ENCODE data around the gene MAP3K14. TPM values are rescaled to one million over a fixed set of nuclear protein-coding genes. Genes with fewer than 3 reads are reported as not detected.

Gene MAP3K14
- total RNA-seq, 4 donors from 2014 or later: 5.4 to 15.9 (median 12.6) TPM

DNA sequence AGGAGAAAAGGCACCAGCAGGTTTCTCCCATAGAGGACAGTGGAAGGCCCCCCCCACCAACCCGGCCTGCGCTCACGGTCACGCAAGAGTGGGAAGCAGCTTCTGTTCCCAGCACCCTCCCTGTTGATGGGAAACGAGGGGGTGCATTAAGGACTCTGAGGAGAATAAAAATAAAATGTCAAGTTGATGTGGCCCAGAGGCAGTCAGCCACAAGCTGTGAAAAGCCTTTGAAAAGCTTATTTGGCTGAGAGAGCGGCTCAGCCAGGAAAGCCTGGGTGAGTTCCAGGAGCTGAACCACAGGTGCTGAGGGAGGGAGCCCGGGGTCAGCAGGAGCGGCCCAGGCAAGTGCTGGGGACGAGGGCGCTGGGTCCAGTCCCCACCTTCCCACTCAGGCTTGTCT is 28.0 kb downstream of the MAP3K14 start:
- no peak for ATAC-seq (ENCODE audit: low FRiP score)
- DNase-seq (ENCODE audit: low spot score): no peak
- TF ChIP-seq, protein P1, sequence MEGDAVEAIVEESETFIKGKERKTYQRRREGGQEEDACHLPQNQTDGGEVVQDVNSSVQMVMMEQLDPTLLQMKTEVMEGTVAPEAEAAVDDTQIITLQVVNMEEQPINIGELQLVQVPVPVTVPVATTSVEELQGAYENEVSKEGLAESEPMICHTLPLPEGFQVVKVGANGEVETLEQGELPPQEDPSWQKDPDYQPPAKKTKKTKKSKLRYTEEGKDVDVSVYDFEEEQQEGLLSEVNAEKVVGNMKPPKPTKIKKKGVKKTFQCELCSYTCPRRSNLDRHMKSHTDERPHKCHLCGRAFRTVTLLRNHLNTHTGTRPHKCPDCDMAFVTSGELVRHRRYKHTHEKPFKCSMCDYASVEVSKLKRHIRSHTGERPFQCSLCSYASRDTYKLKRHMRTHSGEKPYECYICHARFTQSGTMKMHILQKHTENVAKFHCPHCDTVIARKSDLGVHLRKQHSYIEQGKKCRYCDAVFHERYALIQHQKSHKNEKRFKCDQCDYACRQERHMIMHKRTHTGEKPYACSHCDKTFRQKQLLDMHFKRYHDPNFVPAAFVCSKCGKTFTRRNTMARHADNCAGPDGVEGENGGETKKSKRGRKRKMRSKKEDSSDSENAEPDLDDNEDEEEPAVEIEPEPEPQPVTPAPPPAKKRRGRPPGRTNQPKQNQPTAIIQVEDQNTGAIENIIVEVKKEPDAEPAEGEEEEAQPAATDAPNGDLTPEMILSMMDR (IDR thresholded peaks at IDR 0.05): no peak

DNA sequence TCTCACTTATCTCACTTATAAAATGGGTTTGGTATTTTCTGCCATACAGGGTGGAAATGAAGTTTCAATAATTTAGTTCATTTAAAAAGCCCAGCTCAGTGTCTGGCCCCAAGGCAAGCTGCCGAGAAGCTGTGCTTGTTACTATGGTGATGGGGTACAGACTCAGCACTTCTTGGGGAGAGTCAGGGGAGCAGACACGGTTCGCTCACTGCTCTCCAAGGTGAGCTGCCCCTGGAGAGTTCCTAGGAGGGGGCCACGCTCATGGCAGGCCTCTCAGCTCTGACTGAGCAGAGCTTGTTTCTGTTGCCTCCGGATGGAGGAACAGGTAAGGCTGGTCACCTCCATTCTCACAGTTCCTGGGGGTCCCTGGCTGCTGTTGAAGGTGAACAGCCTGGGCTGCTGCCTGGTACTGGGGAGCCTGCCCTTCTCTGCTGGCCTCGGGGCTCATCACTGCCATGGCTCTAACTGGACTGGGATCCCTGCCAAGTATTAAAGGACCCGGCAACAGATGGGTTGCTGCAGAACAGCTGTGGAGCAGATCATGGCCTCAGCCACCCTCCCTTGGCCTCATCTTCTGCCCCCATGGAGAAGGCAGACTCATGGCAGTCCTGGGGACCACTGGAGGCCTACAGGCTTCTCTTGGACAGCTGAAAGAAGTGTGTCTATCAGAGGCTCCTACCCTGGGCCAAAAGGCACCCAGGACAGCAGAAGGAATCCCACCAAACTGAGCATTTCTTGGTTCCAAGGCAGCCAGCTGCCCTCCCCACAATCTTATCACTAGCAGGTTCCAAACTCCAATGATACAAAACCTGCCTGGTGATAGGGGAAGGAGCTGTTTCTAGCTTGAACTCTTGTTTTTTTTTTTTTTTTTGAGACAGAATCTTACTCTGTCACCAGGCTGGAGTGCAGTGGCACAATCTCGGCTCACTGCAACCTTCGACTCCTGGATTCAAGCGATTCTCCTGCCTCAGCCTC is 29.0 kb downstream of the MAP3K14 start:
- ATAC-seq (ENCODE audit: low FRiP score): no peak
- DNase-seq (ENCODE audit: low spot score): no peak
- TF ChIP-seq, protein P1 (IDR thresholded peaks at IDR 0.05): no peak

DNA sequence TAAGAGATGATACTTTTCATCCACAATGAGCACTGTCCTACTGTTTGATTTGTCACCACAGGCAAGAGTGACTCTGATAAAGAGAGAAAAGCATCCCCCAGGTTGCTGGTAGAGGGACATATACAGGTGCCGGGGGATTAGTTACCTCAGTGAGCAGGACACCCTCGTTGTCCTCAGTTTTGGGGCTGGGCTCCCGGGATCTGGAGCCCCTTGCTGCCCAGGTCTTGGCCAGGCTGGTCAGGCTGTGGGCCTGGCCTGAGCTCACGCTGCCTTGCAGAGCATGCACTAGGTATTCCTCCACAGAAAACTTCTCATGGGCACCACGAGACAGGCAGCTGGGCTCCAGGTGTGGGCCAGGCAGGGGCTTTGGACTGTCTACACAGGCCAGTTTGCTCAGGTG is 30.5 kb downstream of the MAP3K14 start:
- TF ChIP-seq, protein P1 (IDR thresholded peaks at IDR 0.05): no peak
- ATAC-seq (ENCODE audit: low FRiP score) (no peak), DNase-seq (ENCODE audit: low spot score) (no peak)

DNA sequence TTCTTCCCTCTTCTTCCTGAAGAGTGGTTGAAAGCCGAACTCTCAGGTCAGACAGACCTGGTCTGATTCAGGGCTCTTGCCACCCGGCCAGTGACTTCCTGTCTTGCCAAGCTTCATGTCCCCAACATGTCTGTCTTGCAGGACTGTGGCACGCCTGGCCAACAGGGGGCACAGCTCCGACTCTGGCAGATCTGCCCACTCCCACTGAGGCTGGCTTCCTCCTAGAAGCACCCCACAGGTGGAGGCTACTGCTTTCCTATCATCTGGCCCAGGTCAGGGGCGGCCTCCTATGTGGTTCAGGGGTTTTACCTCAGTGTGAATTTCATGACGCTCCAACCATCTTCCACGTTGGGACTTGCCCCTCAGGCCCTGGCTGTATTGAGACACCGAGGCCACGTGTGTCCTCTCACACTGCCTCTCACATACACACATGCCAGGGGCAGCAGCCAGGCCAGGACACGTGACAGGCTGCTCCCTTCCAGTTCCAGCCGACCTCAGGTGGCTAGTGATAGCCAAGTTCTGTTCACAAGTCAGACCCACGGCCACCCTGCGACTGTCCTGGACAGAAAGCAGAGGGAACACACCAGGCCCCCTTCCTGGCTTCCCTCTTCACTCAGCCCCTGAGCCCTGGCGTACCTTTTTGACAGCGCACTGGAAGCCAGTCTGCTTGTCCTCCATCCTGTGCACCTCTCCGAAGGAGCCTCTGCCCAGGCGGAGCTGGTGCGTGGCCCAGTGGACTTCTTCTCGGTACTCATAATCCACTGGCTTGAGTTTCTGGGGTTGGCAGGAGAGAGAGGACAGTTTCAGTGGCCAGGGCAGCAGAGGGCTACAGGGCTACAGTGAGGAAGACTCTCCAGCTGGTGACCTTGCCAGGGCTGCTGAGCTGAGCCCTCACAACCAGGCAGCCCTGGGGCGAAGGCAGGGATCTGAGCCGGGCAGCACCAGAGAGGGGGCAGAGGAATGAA is 32.4 kb downstream of the MAP3K14 start:
- DNase-seq (ENCODE audit: low spot score): no peak

DNA sequence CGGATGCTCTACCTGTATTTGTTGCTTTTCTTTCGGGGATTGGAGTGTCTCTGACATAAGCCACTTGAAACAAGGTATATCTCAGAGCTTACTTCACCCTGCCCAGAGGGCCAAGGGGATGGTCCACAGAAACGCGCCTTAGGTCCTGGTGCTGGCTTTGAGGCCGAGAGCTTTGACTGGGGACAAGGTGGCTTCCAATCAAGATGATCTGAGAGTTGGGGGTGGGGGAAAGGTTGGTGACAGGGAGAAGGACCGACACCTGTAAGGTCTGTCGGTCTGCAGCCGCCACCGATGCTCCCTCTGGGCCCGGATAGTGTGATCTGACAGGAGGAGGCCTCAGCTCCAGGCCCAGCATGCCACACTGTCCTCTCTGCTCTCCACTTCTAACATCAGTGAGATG is 33.1 kb downstream of the MAP3K14 start:
- no peak for DNase-seq (ENCODE audit: low spot score)
- TF ChIP-seq, protein P1 (IDR thresholded peaks at IDR 0.05): no peak
- ATAC-seq (ENCODE audit: low FRiP score): no peak

More for the DNA sequence above, 32.4 kb downstream of the MAP3K14 start:
- TF ChIP-seq, protein P1 (IDR thresholded peaks at IDR 0.05): no peak
- no peak for ATAC-seq (ENCODE audit: low FRiP score)

DNA sequence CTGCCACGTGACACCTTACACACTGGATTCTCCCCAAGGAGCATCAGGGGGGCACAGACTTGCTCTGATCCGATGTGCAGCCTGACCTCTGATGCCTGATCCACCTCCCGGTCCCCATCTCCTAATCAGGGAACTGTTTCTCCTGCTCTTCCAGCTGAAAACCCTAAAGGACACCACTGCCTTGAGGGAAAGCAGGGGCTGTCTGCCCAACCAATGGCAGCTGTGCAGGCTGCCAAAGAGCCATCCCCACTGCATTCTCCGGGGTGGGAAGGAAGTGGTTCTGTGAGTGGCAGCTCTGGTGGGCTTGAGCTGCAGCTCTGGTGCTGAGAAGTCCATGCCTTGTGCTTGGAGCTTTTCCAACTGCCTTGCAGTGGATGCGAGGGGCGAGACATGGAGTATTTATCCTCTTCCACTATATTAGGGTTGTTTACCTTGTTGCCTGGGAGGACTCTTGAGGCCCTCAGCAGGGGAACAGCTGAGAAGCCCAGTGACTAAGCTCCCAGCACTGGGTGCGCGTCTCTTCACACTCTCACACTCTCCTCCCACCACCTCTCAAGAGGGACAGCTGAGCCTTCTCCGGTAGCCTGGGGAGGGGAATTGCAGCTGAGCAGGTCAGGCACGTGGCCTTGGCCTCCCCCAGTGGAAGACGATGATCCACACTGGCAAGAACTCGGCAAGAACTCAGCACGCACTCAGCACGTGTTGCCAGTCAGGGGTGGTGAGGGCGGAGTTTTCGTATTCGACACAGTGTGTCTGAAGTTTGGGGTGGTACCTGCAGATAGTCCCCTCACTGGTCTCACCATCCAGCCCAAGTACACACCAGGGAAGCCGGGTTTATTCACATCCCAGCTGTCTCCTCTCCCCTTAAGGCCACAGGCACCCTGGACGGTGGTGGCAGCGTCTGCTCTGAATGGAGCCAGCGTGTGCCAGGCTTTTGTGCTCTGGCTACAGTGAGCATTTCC is 33.9 kb downstream of the MAP3K14 start:
- DNase-seq (ENCODE audit: low spot score) (no peak), ATAC-seq (ENCODE audit: low FRiP score) (no peak)
- TF ChIP-seq, protein P1 (IDR thresholded peaks at IDR 0.05): no peak
